Measurements from ENCODE around the gene PLXNA3. TPM values are rescaled to one million over a fixed set of nuclear protein-coding genes. Genes with fewer than 3 reads are reported as not detected.

The PLXNA3 gene
- total RNA-seq, 2 experiments from 2014 or later, result 35.1 to 38.1 TPM

DNA sequence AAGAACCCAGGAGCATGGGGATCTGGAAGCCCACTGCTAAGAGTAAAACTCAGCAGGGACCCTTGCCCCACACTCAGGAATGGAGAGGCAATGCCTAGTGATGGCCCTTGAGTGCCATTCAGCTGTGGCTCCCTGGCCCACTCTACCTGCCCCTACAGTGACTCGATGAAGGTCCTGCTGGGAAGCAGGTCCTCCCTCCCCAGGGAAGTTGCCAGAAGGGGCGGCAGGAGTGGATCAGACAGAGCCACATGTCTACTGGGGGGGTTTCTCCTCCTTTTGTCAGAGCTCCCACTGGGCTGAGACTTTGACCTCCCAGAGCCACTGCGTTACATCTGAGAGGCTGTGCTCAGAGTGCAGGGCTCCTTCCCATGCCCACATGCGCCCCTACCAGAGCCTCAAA is 31.1 kb downstream of the PLXNA3 start:
- Mint-ChIP-seq H3K4me1 (ENCODE audit: low read depth) (peaks cover 11% of the 10 kb centered on the region), H3K4me3 (peak overlapping the region; percentile 84), H3K9me3 (no peaks in the 10 kb centered on the region), H3K27me3 (no peaks in the 10 kb centered on the region), H3K36me3 (ENCODE audit: low read depth) (peaks cover 6% of the 10 kb centered on the region), H3K27ac (peak overlapping the region; percentile 92)
- POLR2A ChIA-PET, result interaction anchor here (0.8 to 3.4 kb wide), 4 partner anchors 21 to 32 kb away, joined by 4 to 35 read pairs (median 4); partner anchors contain the start of genes FAM3A and PLXNA3
- Histone ChIP-seq H3K36me3 (ENCODE audit: insufficient read depth, low read length) (peaks cover 12% of the 10 kb centered on the region), H3K9me3 (ENCODE audit: control insufficient read depth in 1 of 2, insufficient read depth in 1 of 2, low read length in 2 of 2) (no peaks in the 10 kb centered on the region), H3K27me3 (ENCODE audit: control insufficient read depth in 1 of 2, insufficient read depth in 2 of 2, low read length in 2 of 2) (no peaks in the 10 kb centered on the region), H3K4me3 (ENCODE audit: low read length) (peak overlapping the region; percentile 67), H3K4me1 (ENCODE audit: insufficient read depth, low read length) (peaks cover 52% of the 10 kb centered on the region), H3K27ac (ENCODE audit: low read depth in 1 of 2, low read length in 2 of 2) (peak overlapping the region in 1 of 2 donors; percentile 53)
- TF ChIP-seq, protein P1, sequence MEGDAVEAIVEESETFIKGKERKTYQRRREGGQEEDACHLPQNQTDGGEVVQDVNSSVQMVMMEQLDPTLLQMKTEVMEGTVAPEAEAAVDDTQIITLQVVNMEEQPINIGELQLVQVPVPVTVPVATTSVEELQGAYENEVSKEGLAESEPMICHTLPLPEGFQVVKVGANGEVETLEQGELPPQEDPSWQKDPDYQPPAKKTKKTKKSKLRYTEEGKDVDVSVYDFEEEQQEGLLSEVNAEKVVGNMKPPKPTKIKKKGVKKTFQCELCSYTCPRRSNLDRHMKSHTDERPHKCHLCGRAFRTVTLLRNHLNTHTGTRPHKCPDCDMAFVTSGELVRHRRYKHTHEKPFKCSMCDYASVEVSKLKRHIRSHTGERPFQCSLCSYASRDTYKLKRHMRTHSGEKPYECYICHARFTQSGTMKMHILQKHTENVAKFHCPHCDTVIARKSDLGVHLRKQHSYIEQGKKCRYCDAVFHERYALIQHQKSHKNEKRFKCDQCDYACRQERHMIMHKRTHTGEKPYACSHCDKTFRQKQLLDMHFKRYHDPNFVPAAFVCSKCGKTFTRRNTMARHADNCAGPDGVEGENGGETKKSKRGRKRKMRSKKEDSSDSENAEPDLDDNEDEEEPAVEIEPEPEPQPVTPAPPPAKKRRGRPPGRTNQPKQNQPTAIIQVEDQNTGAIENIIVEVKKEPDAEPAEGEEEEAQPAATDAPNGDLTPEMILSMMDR (IDR thresholded peaks at IDR 0.05), result no peak
- CTCF ChIA-PET, result no interaction called here
- no peak for ATAC-seq (ENCODE audit: poor library complexity)
- DNase-seq, result no peak
- intact Hi-C loops (cut with DNase I, micrococcal nuclease), result loop anchor here (2.0 to 10.0 kb wide), 2 partner anchors 28 to 54 kb away; partner anchors contain the start of genes FAM3A (in 1 of the 2) and GDI1 (in 1 of the 2)

DNA sequence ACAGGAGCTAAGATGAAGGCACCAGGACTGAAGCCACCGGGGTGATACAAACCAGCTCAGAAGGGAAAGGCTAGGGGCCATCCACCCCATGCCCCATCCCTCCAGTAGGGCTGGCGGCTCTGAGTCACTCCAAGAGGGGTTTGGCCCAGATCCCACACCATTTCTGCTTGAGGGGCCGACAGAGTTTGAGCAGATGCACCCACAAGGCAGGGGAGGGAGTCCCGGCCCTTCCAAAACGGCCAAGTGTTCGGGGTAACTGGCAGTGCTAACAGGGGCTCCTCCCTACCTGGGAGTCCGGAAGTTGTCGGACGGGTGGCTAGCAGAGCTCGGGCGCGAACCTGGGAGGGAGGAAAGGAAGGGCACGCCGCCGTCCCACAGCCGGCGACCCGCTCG is 31.9 kb downstream of the PLXNA3 start:
- peak in 5 of 14 experiments; percentile 10 to 56 (median 39) for DNase-seq
- Histone ChIP-seq H3K4me1 (ENCODE audit: insufficient read depth, low read length) (peaks cover 44% of the 10 kb centered on the region), H3K27ac (ENCODE audit: low read depth in 1 of 2, low read length in 2 of 2) (peak overlapping the region; percentile 53 to 70), H3K9me3 (ENCODE audit: control insufficient read depth in 1 of 2, insufficient read depth in 1 of 2, low read length in 2 of 2) (no peaks in the 10 kb centered on the region), H3K27me3 (ENCODE audit: control insufficient read depth in 1 of 2, insufficient read depth in 2 of 2, low read length in 2 of 2) (no peaks in the 10 kb centered on the region), H3K4me3 (ENCODE audit: low read length) (peak overlapping the region; percentile 67), H3K36me3 (ENCODE audit: insufficient read depth, low read length) (peaks cover 4% of the 10 kb centered on the region)
- peaks cover 6% of the 10 kb centered on the region for H3K36me3 Mint-ChIP-seq (ENCODE audit: low read depth)
- CTCF ChIA-PET, result interaction anchor here (0.7 to 1.2 kb wide), 4 partner anchors 11 to 116 kb away, joined by 3 to 9 read pairs (median 3); partner anchors contain the start of genes LAGE3 and RPL10
- TF ChIP-seq, protein P1 (IDR thresholded peaks at IDR 0.05), result no peak
- peak; percentile 5 for ATAC-seq (ENCODE audit: poor library complexity)
- intact Hi-C loops (cut with DNase I, micrococcal nuclease), result loop anchor here in 1 of 2 experiments (1.0 kb wide), 1 partner anchor 32 kb away; the partner anchor contains the start of gene PLXNA3
- H3K9me3 Mint-ChIP-seq, result no peaks in the 10 kb centered on the region
- peak overlapping the region; percentile 84 for H3K4me3 Mint-ChIP-seq
- peak overlapping the region; percentile 92 for H3K27ac Mint-ChIP-seq
- POLR2A ChIA-PET, result interaction anchor here (0.6 to 3.4 kb wide), 13 partner anchors 20 to 563 kb away, joined by 3 to 35 read pairs (median 5); partner anchors contain the start of genes ATP6AP1, FAM3A, HCFC1 and PLXNA3
- peaks cover 11% of the 10 kb centered on the region for H3K4me1 Mint-ChIP-seq (ENCODE audit: low read depth)
- H3K27me3 Mint-ChIP-seq, result no peaks in the 10 kb centered on the region

DNA sequence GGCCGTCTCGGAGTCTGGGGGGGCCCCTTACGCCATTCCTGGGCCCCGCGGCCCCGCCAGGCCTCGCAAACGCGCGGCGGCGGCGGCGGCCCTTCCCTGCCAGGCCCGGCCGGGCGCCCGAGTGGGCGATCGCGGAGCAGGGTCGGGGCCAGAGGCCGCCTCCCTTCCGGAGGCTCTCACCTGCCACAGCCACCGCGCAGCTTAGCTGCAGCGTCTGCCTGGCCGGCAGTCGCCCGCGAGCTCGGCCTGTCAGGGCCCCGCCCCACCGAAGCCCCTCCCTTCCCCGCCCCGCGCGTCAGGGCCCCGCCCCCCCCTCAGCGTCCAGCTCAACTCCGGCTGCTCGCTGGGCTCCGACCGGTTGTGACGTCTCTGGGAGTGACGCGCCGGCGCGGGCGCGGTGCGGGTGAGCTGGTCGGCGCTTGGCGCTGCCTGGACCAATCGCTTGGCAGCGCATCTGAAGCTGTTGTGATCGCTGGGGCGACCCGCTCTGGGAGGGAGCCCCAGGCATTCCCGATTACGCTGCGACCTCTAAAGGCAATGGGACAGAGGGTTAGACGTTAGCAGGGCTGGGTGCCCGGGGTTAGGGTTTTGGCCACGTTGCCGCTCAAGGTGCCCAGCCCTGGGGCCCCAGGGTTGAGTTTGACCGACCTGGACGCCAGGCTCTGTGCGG is 32.5 kb downstream of the PLXNA3 start, which contains the start of gene SLC10A3:
Gene SLC10A3, minus strand, starts transcription at position 216 of the 670 bp plus-strand sequence. CDS start 1,689 bp downstream, outside the sequence.
- Mint-ChIP-seq H3K27ac (peak within 1 kb of the TSS; percentile 95), H3K36me3 (ENCODE audit: low read depth) (peaks cover 6% of the 10 kb centered on the region), H3K27me3 (no peaks in the 10 kb centered on the region), H3K4me3 (peak within 1 kb of the TSS; percentile 91), H3K4me1 (ENCODE audit: low read depth) (peaks cover 11% of the 10 kb centered on the region), H3K9me3 (no peaks in the 10 kb centered on the region)
- ATAC-seq (ENCODE audit: poor library complexity), result peak; percentile 78
- Histone ChIP-seq H3K27me3 (ENCODE audit: control insufficient read depth in 1 of 2, insufficient read depth in 2 of 2, low read length in 2 of 2) (no peaks in the 10 kb centered on the region), H3K36me3 (ENCODE audit: insufficient read depth, low read length) (no peaks in the 10 kb centered on the region), H3K4me3 (ENCODE audit: low read length) (peak within 1 kb of the TSS; percentile 72), H3K27ac (ENCODE audit: low read depth in 1 of 2, low read length in 2 of 2) (peak within 1 kb of the TSS; percentile 53 to 88), H3K9me3 (ENCODE audit: control insufficient read depth in 1 of 2, insufficient read depth in 1 of 2, low read length in 2 of 2) (no peaks in the 10 kb centered on the region), H3K4me1 (ENCODE audit: insufficient read depth, low read length) (peaks cover 38% of the 10 kb centered on the region)
- ChIA-PET CTCF (interaction anchor here (0.7 to 1.2 kb wide), 4 partner anchors 12 to 117 kb away, joined by 3 to 9 read pairs (median 3); partner anchors contain the start of genes LAGE3 and RPL10), POLR2A (interaction anchor here (0.6 to 3.4 kb wide), 13 partner anchors 20 to 564 kb away, joined by 3 to 35 read pairs (median 5); partner anchors contain the start of genes ATP6AP1, FAM3A, HCFC1 and RPL10)
- intact Hi-C loops (cut with DNase I, micrococcal nuclease), result loop anchor here in 1 of 2 experiments (1.0 kb wide), 1 partner anchor 32 kb away; the partner anchor contains the start of gene PLXNA3
- TF ChIP-seq, protein P1 (IDR thresholded peaks at IDR 0.05), result no peak
- peak; percentile 68 to 95 (median 84) for DNase-seq
